ENCODE results near the gene AMHR2.
"Not testable (repeated sequence)": the region's sequence is repeated elsewhere in the genome, so short reads cannot be mapped to it uniquely, and the experiment has no call there.

The AMHR2 gene

DNA sequence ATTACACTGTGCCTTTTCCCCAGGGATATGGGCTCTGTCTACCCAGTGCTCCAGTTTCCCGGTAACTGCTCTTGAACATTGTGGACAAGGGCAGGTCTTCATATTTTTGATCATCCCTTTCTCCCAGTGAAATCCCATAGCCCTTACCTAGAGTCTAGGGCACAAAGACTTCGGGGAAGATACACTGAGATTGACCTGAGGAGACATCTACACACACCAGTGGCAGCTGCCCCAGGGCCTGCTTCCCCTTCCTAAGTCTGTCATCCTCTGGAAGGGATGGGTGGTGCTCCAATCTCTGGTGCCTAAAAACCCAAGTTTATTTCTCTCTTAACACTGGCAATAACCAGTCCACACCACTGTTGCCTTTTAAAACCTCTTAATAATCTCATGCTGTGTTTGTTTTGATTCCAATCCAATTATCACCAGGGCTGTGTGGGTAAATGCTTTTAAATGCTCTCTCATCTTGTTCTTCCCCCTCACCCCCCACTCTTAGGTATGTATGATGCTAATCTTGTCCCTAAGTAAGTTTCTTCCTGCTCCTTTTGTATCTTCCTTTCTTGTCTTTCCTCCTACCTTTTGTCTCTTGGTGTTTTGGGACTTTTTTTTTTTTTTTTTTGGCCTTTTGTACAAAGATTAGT, 7.8 kb upstream of the AMHR2 start:
- DNase-seq (ENCODE audit: low read depth): not testable (repeated sequence)

DNA sequence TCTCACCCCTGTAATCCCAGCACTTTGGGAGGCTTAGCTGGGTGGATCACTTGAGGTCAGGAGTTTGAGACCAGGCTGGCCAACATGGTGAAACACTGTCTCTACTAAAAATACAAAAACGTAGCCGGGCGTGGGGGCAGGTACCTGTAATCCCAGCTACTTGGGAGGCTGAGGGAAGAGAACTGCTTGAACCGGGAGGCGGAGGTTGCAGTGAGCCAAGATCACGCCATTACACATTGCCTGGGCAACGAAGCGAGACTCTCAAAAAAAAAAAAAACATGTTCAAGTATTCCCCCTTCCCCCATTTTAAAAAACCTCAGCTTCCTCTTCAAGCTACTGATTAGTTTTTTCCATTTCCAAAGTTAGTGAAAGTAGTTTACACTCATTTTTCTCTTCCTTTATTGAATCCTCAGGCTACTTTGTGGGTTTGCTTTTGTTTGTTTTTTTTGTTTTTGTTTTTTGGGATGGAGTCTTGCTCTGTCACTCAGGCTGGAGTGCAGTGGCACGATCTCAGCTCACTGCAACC, 6.3 kb upstream of the AMHR2 start:
- not testable (repeated sequence) for DNase-seq (ENCODE audit: low read depth)

DNA sequence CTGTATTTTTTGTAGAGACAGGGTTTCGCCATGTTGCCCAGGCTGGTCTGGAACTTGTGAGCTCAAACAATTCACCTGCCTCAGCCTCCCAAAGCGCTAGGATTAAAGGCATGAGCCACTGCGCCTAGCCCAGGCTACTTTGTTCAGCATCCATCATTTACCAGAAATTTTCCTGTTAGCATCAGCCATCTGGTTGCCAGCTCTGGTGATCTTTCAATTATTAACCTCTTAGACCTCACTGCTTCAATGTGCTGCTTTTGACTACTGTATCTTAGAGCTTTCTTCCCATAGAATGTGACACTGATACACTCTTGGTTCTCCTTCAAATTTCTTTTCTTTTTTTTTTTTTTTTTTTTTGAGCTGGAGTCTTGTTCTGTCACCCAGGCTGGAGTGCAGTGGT, 5.4 kb upstream of the AMHR2 start:
- DNase-seq (ENCODE audit: low read depth): no peak

DNA sequence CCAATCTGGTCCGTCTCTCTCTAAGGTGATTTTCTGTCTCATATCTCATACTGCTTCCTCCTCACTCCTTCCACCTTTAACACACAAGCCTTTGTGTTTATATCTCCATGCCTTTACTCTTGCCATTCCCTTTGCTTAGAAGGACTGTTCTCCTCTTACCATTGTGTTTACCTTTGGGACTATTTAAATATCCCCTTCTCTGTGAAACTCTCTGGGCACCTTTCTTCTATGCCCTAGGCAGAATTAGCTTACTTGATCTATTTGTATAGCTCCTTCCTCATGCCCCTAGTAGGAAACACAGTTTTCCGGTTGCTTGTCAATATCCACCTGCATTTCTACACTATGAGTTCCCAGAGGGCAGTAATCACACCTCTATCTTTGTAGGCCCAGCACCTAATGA, 3.9 kb upstream of the AMHR2 start:
- DNase-seq (ENCODE audit: low read depth): no peak

DNA sequence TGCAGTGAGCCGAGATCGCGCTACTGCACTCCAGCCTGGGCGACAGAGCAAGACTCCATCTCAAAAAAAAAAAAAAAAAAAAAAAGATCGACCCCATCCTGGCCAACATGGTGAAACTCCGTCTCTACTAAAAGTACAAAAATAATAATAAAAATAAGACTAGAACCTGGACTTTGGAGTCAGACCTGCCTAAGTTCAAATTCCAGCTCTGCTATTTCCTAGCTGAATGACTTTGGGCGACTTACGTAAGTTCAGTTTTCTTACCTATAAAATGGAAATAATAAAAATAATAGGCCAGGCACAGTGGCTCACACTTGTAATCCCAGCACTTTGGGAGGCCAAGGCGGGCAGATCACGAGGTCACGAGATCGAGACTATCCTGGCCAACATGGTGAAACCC, 1.4 kb upstream of the AMHR2 start:
- not testable (repeated sequence) for DNase-seq (ENCODE audit: low read depth)

DNA sequence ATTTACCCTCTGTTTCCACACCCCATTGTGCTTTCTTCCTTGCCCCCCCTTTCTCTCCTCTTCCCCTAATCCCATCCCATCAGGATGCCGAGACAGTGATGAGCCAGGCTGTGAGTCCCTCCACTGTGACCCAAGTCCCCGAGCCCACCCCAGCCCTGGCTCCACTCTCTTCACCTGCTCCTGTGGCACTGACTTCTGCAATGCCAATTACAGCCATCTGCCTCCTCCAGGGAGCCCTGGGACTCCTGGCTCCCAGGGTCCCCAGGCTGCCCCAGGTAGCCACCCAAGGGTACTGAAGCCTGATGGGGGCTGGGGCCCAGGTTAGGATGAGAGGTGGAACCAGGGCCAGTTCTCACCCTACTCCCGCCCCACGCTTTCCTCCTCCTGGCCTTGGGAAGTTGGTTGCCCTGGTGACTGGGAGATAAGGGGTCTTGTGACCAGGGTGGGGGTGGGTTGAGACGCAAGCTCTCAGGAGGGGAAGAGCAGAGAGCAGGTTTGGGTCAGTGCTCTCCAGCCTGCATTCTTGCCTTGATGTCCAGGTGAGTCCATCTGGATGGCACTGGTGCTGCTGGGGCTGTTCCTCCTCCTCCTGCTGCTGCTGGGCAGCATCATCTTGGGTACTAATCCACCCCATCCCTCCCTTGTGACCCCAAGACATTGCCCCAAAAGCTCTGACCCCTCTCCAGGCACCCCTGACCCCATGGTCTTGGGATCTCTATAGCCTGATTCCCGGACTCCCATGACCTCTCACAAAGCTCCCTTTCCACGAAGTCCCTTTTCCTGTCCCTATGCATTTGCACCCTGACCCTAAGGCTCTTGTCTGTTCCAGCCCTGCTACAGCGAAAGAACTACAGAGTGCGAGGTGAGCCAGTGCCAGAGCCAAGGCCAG, 1.2 kb downstream of the AMHR2 start:
- DNase-seq (ENCODE audit: low read depth): peak; percentile 45

DNA sequence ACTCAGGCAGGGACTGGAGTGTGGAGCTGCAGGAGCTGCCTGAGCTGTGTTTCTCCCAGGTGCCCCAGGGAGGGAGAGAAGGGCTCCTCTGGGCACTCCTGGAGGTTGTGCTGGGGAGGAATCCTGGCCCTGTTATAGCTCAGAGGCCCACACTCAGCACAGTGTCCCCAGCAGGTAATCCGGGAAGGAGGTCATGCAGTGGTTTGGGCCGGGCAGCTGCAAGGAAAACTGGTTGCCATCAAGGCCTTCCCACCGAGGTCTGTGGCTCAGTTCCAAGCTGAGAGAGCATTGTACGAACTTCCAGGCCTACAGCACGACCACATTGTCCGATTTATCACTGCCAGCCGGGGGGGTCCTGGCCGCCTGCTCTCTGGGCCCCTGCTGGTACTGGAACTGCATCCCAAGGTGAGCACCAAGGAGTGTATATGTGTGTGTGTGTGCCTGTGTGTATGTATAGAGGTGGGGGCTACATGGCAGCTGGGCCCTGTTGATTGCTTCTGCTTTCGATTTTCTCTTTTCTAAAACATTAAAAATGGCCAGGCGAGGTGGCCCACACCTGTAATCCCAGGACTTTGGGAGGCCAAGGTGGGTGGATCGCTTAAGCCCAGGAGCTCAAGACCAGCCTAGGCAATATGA, 2.0 kb downstream of the AMHR2 start:
- no peak for DNase-seq (ENCODE audit: low read depth)

DNA sequence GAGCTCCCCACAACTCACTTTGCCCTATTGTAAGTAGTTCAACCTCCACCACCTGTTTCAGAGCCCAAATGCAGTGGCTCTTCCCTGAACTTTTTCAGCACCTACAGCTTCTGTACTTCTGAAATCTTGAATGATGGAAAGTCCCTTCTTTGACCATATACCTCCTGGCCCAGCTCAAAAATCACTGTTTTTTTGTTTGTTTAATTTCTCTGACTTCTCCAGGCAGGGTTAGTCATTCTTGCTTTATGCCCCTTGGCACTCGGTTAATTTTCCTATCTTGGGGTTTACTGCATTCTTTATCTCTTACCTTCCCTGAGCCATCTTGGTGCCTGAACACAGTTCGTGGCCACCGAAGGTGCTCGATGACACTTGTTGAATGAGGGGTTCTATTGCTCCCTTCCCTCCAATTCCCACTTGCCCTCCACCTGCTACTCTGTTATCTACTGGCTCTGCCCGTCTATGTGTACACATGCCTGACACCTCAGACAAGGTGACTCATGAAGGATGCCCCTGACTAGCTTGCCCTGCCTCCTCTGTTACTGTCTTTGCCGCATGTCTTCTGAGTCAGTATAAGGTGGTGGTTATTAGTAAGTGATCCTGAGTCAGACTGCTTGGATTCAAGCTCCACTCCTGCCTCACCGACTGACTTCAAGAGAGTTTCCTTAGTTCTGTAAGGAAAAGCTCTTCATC, 4.4 kb downstream of the AMHR2 start:
- DNase-seq (ENCODE audit: low read depth): no peak

DNA sequence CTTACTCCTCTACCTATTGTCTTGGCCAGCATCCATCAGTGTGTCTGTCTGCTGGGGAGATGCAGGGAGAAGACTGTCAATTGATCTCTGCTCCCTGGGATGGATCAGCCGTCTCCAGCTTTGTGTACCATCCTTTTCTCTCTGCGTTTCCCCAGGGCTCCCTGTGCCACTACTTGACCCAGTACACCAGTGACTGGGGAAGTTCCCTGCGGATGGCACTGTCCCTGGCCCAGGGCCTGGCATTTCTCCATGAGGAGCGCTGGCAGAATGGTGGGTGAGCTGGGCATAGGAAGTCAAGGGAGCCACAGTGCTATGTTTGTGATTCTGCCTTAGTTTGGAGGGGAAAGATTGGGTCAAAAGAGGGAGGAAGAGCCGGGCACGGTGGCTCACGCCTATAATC, 5.1 kb downstream of the AMHR2 start:
- no peak for DNase-seq (ENCODE audit: low read depth)

DNA sequence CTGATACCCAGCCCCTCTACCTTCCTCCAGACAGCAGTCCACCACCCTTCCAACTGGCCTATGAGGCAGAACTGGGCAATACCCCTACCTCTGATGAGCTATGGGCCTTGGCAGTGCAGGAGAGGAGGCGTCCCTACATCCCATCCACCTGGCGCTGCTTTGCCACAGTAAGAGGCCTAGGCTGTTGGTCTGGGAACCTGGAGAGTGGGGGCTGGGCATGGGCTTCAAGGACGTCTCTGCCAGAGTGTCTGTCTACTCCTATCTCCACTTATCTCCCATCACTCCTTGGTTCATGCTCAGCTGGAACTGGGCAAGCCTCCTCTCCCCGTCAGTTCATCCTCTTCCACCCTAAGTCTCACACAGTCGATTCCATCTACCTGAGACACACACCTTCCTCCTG, 6.5 kb downstream of the AMHR2 start:
- DNase-seq (ENCODE audit: low read depth): no peak

DNA sequence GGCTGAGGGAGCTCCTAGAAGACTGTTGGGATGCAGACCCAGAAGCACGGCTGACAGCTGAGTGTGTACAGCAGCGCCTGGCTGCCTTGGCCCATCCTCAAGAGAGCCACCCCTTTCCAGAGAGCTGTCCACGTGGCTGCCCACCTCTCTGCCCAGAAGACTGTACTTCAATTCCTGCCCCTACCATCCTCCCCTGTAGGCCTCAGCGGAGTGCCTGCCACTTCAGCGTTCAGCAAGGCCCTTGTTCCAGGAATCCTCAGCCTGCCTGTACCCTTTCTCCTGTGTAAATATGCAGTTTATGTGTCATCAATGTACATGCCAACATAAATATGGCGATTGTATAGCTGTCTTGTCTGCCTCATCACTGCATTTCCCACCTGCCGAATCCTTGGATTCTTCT, 7.5 kb downstream of the AMHR2 start:
- DNase-seq (ENCODE audit: low read depth): no peak

DNA sequence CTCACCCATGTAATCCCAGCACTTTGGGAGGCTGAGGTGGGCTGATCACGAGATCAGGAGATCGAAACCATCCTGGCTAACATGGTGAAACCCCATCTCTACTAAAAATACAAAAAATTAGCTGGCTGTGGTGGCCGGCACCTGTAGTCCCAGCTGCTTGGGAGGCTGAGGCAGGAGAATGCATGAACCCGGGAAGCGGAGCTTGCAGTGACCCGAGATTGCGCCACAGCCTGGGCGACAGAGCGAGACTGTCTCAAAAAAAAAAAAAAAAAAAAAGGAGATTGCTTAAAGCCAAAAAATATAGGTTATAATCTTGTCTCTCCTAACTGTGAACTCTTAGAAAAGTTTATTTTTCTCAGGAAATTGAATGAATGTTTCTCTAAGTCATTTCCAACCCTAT, 11.7 kb downstream of the AMHR2 start:
- not testable (repeated sequence) for DNase-seq (ENCODE audit: low read depth)

DNA sequence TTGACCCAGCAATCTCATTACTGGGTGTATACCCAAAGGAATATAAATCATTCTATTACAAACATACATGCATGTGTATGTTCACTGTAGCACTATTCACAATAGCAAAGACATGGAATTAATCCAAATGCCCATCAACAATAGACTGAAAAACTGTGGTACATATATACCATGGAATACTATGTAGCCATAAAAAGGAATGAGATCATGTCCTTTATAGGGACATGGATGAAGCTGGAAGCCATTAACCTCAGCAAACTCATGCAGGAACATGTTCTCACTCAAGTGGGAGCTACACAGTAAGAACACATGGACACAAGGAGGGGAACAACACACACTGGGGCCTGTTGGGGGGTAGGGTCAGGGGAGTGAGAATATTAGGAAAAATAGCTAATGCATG, 15.9 kb downstream of the AMHR2 start:
- DNase-seq (ENCODE audit: low read depth): not testable (repeated sequence)

DNA sequence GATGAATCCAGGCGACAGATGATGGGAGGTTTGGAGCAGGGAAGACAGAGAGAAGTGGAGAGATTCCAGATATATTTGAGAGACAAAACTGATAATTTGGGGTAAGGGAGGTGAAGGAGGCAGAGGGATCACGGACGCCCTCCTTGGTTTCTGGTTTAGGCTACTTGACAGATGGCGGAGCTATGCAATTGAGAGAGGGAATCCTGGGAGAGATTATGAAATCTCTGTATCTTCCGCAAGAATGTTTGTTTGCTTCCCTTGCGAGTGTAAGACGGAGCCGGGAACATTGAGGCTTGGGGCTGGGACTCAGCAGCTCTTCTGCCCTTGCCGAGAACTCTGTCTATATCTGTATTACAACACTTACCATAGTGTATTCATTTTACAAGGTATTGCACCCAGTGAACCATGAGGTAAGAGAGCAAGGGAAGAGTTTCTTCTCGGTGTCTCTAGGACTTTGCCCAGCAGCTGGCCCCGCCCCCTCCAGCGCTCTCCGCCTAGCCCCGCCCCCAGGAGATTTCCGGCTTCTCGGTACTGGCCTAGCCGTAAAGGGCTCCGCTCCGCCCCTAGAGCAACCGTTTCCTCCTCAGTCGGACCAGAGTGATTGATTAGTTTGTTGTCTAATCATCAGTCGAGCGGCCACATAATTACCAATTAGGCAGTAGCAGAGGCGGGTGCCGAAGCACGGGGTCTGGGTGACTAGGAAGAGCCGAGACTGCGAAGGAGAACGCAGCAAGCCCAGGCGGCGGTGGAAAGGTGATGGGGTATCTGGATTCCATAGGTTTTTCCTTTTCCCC, 17.6 kb downstream of the AMHR2 start, which contains the start of gene PRR13:
Gene PRR13, plus strand, starts transcription at position 695 of the 794 bp plus-strand sequence. CDS start 981 bp downstream, outside the sequence.
- peak; percentile 89 for DNase-seq (ENCODE audit: low read depth)

DNA sequence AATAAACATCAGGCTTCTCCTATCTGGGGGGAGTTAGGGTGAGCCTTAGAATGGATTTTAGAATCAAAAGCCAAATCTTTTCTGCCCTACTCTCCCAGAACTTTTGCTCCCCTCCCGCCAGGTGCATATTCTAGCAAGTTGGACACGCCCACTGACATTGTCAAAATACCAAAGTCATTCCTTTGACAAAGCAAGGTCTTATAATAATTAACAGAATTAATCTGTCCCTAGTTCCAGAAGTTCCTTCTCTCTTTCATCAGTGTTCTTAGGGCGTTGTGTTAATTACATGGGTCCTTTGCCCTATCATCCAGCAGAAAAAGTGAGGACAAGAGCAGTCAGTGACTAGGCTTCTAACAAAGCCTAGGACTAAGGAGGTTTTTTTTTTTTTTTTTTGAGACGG, 20.3 kb downstream of the AMHR2 start:
- no peak for DNase-seq (ENCODE audit: low read depth)

DNA sequence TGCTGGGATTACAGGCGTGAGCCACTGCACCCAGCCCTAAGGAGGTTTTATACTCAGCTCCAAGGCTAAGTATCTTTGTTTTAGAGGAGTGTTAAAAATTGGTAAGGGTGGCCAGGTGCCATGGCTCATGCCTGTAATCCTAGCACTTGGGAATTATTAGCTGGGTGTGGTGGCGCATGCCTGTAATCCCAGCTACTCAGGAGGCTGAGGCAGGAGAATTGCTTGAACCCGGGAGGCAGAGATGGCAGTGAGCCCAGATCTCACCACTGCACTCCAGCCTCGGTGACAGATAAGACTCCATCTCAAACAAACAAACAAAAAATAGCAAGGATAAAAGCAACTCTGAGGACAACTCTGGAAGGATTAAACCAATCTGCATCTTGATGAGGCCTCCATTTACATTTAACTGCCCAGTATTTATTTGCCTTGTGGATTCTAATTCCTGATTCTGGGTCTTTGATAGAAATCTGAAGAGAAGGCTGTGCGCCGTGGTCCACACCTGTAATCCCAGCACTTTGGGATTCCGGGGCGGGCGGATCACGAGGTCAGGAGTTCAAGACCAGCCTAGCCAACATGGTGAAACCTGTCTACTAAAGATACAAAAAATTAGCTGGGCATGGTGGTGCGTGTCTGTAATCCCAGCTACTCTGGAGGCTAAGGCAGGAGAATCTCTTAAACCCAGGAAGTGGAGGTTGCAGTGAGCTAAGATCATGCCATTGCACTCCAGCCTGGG, 21.1 kb downstream of the AMHR2 start:
- DNase-seq (ENCODE audit: low read depth): not testable (repeated sequence)

DNA sequence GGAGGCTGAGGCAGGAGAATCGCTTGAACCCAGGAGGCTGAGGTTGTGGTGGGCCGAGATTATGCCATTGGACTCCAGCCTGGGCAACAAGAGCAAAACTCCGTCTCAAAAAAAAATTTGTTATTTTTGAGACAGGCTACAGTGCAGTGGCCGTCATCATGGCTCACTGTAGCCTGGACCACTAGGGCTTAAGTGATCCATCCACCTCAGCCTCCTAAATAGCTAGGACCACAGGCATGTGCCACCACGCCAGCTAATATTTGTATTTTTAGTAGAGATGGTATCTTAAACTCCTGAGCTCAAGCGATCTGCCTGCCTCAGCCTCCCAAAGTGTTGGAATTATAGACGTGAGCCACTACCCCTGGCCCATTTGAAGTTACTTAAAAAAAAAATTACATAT, 27.3 kb downstream of the AMHR2 start:
- DNase-seq (ENCODE audit: low read depth): no peak

DNA sequence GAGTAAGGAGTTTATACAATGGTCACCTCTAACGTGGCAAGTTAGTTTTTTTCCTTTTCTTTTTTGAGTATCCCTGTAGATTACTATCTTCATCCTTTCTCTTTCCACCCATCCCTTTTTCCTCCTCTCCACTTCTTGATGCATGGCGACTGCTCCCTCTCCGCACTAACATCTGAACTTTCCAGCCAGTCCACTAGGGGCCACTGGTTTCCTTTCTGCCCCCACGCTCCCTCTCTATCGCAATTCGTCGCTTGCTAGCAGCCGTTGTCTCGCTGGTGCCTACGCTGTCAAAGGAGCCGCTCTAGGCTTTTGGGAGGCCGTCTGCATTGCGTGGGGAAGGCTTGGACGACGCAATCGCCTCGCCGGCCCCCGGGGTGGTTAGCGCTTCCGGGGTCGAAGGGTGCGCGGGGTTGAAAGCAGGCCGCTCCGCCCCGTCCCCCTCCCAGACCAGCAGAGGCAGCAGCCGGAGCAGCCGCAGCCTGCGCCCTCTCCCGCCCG, 28.1 kb downstream of the AMHR2 start, which contains the start of gene PCBP2:
Gene PCBP2, plus strand, starts transcription at position 442 of the 498 bp plus-strand sequence. CDS start 2,699 bp downstream, outside the sequence.
- peak; percentile 98 for DNase-seq (ENCODE audit: low read depth)

DNA sequence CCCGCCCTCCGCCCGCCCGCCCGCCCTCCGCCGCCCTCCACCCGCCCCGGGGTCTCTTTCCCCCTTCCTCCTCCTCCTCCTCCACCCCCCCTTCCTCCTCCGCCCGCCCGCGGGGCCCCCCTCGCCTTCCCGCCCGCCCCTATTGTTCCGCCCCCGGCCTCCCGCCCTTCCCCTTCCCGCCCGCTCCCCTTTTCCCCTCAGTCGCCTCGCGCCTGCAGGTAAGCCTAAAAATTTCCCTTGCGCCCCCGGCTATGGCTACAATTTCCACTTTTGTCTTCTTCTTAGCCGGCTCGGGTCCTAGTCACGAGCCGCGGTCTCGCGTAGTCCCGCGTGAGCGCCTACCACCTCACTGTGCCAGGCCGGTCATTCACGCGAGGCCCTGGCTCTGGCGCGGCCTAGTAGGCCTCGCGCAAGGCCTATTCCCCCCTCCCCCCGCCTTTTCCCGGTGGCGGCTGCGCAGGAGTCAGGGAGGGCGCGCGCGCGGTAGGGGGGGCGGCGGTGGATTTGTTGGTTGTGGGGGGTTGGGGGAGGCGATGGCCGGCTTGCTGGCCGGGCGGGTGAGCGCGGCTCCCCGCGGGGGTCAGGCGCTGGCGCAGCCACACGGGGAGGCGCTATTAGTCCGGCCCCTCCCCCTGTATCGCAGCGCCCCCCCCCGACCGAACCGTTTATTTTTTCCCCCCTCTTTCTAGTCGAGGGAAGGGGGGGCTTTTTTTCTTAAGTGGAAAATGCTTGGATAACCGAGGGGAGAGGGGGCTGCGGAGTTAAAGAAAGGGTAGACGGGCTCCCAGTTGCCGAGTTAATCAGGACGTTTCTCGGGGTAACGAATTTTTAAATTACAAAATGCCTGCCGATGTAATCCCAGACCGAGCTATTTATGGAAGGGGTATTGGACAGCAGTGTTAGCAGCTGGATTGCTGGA, 28.8 kb downstream of the AMHR2 start:
- DNase-seq (ENCODE audit: low read depth): peak; percentile 76

All from CMK (cell line).